Stimulated activated naive CD8-positive, alpha-beta T cell treated with anti-CD3 and anti-CD28 coated beads, Interleukin-15, amount 100 ng/mL, for 72 hours (primary cell): ENCODE measurements around the gene APP.
A peak's percentile ranks its signal among the peaks of the same experiment; 100 is the strongest.
"Not testable (repeated sequence)": the region's sequence is repeated elsewhere in the genome, so short reads cannot be mapped to it uniquely, and the experiment has no call there.

Experiments
- ATAC-seq: fragments of 150-1000 bp; cut with Tn5 transposase; 2 replicates; pipeline ENCODE4 v1.10.0; 2021; ENCODE audit warnings: mild to moderate bottlenecking, moderate library complexity
- DNase-seq, 2 donors: peaks; one replicate each; pipeline ENCODE4 v3.0.0; 2021 to 2022
- H3K27ac Mint-ChIP-seq, 2 donors: one replicate each; pipeline ENCODE4 v1.8.0; 2022; ENCODE audit warnings: mild to moderate bottlenecking in 2 of 2, mixed read lengths in 2 of 2, moderate library complexity in 2 of 2
- H3K27me3 Mint-ChIP-seq: one replicate; pipeline ENCODE4 v1.8.0; 2022; ENCODE audit warnings: mixed read lengths
- H3K4me1 Mint-ChIP-seq: one replicate; pipeline ENCODE4 v1.8.0; 2022; ENCODE audit warnings: mild to moderate bottlenecking, mixed read lengths
- H3K4me3 Mint-ChIP-seq, 2 donors: one replicate each; pipeline ENCODE4 v1.8.0; 2022; ENCODE audit warnings: mild to moderate bottlenecking in 2 of 2, mixed read lengths in 2 of 2, moderate library complexity in 1 of 2
- H3K9me3 Mint-ChIP-seq, 2 donors: one replicate each; pipeline ENCODE4 v1.8.0; 2022; ENCODE audit warnings: mixed read lengths in 2 of 2

APP gene

DNA sequence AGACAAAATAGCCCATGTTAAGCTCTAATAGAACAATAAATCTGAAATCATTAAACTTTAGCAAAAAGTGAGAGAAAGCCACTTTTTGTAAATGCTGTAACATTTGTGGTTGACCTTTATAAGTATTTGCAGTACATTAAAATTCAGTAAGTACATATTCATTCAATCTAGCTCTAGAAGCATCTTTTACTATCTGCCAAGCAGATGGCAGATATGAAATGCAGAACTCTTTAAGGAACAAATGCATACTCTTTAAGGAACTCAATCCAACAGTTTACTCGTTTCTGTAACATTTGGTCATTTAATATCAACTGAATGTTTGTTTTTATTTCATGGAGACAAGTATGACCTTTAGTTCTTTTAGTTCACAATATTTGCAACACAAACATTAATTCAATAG, 150.1 kb downstream of the APP start:
- Mint-ChIP-seq H3K9me3 (no peaks in the 10 kb centered on the region), H3K27me3 (no peaks in the 10 kb centered on the region), H3K4me3 (no peak overlapping the region), H3K27ac (no peak overlapping the region), H3K4me1 (no peaks in the 10 kb centered on the region)
- DNase-seq: no peak
- ATAC-seq: no peak

DNA sequence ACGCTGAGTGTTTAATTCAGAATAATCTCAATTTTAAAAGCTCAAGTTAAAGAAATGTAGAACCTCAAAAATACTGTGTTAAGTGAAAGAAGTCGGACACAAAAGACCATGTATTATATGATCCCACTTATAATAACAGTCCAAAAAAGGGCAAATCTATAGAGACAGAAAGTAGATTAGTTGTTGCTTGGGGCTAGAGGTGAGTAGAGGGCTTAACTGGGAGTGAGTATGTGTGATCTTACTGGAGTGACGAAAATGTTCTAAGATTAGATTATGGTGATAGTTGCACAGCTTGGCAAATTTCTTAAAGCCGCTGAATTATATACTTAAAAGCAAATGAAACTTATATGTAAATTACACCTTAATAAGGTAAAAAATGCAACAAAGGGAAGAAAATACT, 150.5 kb downstream of the APP start:
- Mint-ChIP-seq H3K9me3 (no peaks in the 10 kb centered on the region), H3K27me3 (no peaks in the 10 kb centered on the region), H3K27ac (no peak overlapping the region), H3K4me1 (no peaks in the 10 kb centered on the region), H3K4me3 (no peak overlapping the region)
- ATAC-seq (no peak), DNase-seq (no peak)

DNA sequence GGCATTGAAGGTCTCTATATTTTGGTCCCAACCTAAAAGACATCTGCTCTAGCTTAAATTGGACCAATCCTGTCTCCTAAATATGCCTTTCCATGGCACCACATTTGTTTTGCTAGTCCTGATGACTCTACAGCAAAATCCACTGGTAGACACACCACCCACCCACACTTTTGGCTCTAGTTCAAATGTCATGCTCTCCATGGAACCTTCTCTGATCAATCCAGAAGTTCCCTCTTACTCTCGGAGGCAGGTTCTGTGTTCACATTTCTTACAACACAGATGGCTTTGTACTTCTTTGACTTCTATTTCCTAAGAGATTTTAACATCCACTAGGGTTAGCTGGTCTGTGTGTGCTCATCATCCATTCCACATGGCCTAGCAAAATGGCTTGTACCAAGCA, 151.3 kb downstream of the APP start:
- Mint-ChIP-seq H3K4me1 (no peaks in the 10 kb centered on the region), H3K27me3 (no peaks in the 10 kb centered on the region), H3K4me3 (no peak overlapping the region), H3K9me3 (no peaks in the 10 kb centered on the region), H3K27ac (no peak overlapping the region)
- no peak for ATAC-seq
- DNase-seq: no peak

DNA sequence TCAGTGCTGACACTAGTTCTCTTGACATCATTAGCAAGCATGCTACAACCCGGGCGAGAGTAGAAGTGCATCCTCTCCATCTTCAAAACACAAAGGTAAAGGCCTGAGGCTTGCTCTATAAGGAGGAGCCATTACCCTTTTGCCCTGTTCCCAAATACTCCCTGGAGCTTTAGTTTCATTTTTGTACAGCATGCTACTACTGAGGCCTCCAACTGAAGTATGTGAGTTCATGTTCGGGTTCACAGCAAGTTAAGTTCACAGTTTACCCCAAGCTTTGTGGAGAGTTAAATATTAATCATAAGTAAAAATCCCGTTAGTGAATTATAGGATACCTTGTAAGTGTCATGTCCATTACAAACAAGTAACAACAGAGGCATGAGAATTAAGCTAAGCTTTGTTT, 156.6 kb downstream of the APP start:
- DNase-seq: no peak
- H3K4me3 Mint-ChIP-seq: no peak overlapping the region
- no peak for ATAC-seq
- no peak overlapping the region for H3K27ac Mint-ChIP-seq
- peaks cover under 1% of the 10 kb centered on the region for H3K4me1 Mint-ChIP-seq
- no peaks in the 10 kb centered on the region for H3K27me3 Mint-ChIP-seq
- no peaks in the 10 kb centered on the region for H3K9me3 Mint-ChIP-seq

DNA sequence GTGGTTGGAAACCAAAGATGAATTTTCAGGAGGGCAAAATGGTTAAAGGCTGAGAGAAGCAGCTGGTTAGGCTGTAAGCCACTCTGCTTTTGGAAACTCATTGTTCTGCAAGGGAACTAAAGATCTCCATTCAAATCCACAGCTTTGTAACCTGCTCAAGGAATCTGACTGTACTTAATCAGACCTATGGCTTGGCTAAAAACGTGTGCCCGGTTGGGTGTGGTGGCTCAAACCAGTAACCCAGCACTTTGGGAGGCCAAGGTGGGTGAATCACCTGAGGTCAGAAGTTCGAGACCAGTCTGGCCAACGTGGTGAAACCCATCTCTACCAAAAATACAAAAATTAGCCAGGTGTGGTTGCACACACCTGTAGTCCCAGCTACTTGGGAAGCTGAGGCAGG, 158.1 kb downstream of the APP start:
- not testable (repeated sequence) for H3K9me3 Mint-ChIP-seq, DNase-seq, H3K27me3 Mint-ChIP-seq, H3K4me1 Mint-ChIP-seq, ATAC-seq, H3K4me3 Mint-ChIP-seq, H3K27ac Mint-ChIP-seq

DNA sequence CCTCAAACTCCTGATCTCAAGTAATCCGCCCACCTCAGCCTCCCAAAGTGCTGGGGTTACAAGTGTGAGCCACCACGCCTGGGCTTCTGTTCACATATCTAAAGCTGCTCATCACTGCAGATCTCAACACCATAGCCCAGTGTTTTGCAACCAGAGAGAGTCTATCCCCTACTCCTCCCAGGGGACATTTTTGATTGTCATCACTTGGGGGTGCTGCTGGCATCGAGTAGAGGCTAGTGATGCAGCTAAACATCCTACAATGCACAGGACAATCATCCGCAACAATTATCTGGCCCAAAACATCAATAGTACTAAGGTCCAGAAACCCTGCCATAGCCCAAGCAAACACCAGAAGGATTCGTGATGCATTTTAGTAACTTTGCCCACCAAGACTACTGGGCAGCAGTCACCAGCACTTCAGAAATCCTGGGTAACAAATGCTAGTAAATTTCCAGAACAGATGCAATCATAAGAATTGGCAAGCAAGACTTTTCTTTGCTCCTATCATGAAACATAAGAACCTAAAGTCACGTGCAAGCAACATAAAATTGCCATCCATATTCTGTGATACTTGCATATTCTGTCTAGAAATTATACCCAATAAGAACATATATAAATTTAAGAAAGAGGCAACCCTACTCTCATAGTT, 159.2 kb downstream of the APP start:
- no peak for ATAC-seq
- no peaks in the 10 kb centered on the region for H3K9me3 Mint-ChIP-seq

DNA sequence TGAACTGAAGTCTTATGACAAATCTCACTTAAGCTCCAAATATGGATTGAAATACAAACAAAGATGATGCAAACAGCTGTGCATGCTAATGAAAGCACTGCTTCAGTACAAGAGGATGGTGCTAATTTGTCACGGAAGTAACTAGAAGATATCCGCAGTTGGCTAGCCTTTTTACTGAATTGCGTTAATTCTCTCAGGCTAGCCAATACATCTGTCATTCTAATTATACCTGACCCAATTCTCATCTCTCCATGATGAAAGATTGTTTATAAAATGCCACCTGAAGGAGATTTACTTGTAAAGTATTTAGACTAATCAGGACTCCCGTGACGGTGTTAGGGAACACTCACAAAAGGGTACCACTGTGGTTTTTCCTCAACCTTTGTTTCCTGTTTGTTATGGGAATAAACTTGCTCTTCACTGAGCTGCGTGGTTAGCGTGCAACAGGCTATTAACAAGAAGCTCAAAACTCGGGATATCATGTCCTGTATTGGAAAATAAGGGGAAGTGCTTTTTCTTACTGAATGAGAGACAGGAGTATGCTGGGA, 162.5 kb downstream of the APP start:
- Mint-ChIP-seq H3K27me3 (no peaks in the 10 kb centered on the region), H3K27ac (no peak overlapping the region), H3K9me3 (no peaks in the 10 kb centered on the region), H3K4me1 (peaks cover 6% of the 10 kb centered on the region), H3K4me3 (no peak overlapping the region)
- DNase-seq (no peak), ATAC-seq (no peak)

More for the DNA sequence above, 159.2 kb downstream of the APP start:
- DNase-seq: no peak
- Mint-ChIP-seq H3K27ac (no peak overlapping the region), H3K4me1 (peaks cover 6% of the 10 kb centered on the region), H3K27me3 (no peaks in the 10 kb centered on the region), H3K4me3 (no peak overlapping the region)

DNA sequence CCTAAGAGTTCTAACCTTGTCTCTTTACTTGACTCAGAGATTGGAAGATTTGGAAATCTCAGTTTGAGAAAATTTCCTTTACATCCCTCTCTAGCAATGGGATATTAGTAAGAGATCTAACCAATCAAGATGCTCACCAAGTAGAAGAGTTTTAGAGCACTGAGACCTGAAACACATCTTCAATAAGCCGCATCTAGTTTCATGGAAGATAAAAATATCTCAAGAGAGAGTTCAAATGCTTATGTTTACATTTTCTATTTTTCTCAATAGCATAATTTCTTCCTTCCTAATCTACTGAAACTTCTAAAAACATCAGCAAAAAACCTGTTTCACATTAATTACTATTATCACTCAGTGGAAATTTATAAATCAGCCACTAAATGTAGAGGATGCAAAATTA, 165.1 kb downstream of the APP start:
- DNase-seq: no peak
- no peak overlapping the region for H3K4me3 Mint-ChIP-seq
- no peaks in the 10 kb centered on the region for H3K27me3 Mint-ChIP-seq
- H3K27ac Mint-ChIP-seq: no peak overlapping the region
- no peaks in the 10 kb centered on the region for H3K9me3 Mint-ChIP-seq
- no peak for ATAC-seq
- H3K4me1 Mint-ChIP-seq: peaks cover 6% of the 10 kb centered on the region

DNA sequence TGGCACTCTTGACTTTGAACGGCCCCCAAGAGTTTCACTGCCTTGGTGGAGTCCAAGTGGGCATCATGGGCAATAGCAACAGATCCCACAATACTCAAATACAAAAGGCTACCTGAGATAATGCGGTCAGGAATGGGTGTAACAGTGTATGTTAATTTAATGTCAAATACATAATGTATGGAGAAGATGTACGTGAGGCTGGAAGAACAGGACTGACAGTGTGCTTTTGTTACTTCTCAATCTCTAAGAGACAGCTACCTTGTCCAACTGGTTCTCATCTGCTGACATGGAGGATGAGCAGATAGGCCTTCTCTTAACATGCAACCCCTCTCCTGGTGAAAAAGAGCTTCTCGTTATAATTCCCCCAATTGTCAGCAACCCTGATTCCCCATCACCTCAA, 167.2 kb downstream of the APP start:
- ATAC-seq (no peak), DNase-seq (no peak)
- Mint-ChIP-seq H3K9me3 (no peaks in the 10 kb centered on the region), H3K4me1 (peaks cover 6% of the 10 kb centered on the region), H3K27ac (no peak overlapping the region), H3K27me3 (no peaks in the 10 kb centered on the region), H3K4me3 (no peak overlapping the region)

DNA sequence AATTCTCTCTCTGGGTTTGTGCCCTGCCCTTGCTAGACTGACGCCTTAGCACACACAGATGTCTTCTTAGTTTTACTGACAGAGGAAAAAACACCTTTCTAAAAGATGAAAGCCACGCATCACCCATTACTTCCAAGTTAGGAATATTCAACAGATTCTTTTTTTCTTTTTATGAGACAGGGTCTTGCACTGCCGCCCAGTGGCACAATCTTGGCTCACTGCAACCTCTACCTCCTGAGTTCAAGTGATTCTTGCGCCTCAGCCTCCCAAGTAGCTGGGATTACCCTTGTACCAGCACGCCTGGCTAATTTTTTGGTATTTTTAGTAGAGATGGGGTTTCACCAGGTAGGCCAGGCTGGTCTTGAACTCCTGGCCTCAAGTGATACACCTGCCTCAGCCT, 169.2 kb downstream of the APP start:
- Mint-ChIP-seq H3K4me1 (peaks cover 6% of the 10 kb centered on the region), H3K9me3 (no peaks in the 10 kb centered on the region), H3K27ac (no peak overlapping the region), H3K27me3 (no peaks in the 10 kb centered on the region), H3K4me3 (peak overlapping the region in 1 of 2 donors; percentile 16)
- ATAC-seq (no peak), DNase-seq (no peak)

DNA sequence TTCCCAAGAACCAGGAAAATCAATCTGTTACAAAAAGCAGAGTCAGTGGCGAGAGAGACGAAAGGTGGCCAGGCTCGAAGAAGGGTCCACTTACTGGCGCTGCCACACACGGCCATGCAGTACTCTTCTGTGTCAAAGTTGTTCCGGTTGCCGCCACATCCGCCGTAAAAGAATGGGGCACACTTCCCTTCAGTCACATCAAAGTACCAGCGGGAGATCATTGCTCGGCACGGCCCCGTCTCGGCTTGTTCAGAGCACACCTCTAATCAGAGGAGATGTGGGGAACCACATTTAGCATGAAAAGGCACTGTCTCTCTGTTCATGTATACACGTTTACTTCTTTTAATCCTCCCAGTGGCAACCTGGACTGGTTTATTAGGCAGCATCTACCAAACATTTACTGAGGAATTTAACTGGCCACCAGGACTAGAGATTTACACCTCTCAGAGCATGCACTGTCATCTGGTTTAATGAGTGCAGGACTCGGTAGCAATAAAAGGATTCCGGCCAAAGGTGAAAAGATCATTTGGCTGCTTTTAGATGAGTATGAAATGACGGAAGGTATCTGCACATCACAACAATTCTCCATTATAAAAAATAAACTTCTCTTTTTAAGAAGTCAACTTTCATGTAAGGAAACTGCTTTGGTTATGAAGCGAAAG, 170.5 kb downstream of the APP start:
- Mint-ChIP-seq H3K27ac (peak overlapping the region in 1 of 2 donors; percentile 58), H3K27me3 (no peaks in the 10 kb centered on the region), H3K9me3 (no peaks in the 10 kb centered on the region), H3K4me1 (peaks cover 6% of the 10 kb centered on the region), H3K4me3 (peak overlapping the region; percentile 31 to 61)
- ATAC-seq: peak; percentile 95
- DNase-seq: peak; percentile 9 to 38

DNA sequence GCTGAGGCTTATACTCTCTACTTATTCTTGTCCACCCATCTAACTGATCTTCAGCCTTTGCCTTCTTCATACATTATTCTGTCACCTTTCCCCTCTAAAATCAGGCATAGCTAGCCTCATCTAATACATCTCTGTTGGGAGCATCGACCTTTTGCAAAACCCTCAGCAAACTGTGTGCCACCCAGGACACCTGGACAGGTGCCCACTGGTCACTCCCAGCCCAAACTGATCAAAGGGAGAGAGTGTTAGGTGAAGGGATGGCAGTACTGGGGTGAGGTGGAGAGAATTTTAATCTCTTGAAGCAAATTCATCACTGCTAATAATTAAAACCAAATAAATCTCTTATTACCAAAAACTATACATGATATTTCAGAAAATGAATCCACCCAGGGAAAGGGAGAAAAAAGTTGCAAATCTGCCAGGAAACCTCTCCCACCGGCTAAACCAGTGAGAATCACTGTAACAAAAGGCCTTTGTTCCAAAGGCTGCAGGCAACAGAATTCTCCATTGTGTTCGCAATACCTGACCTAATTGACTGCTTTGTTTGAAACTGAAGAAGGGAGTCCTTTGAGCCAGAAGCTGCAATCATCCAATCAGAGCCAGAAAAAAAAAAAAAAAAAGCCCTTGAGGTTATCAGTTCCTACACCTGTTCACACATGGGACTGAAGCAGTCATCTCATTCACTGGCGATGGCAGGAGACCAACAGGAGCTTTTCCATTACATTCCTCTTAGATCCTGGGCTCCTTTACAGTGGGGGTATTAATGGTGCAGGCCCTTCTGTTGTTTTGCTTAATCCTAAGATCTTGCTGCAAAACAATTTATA, 172.6 kb downstream of the APP start:
- Mint-ChIP-seq H3K9me3 (no peaks in the 10 kb centered on the region), H3K27ac (no peak overlapping the region), H3K27me3 (no peaks in the 10 kb centered on the region), H3K4me3 (no peak overlapping the region), H3K4me1 (peaks cover 6% of the 10 kb centered on the region)
- ATAC-seq (no peak), DNase-seq (no peak)

DNA sequence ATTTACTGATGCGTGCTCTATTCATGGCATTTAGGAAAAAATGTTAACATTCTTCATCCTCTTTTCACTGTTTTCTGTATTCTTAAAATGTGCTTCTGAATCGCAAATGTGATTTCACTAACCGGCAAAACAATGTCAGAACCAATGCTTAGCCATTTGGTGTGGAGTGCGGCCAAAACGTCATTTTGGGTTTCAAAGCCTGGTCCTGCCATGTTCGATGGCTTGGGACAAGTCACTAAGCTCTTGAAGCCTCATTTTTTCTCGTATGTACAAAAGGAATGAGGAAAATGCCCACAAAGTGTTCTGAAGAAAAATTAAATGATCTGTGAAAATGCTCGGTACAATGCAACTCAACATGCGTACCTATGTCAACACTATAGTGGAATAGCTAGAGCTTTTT, 175.3 kb downstream of the APP start:
- H3K4me3 Mint-ChIP-seq: no peak overlapping the region
- H3K9me3 Mint-ChIP-seq: no peaks in the 10 kb centered on the region
- H3K4me1 Mint-ChIP-seq: peaks cover 6% of the 10 kb centered on the region
- no peaks in the 10 kb centered on the region for H3K27me3 Mint-ChIP-seq
- no peak for ATAC-seq
- DNase-seq: no peak
- H3K27ac Mint-ChIP-seq: no peak overlapping the region

DNA sequence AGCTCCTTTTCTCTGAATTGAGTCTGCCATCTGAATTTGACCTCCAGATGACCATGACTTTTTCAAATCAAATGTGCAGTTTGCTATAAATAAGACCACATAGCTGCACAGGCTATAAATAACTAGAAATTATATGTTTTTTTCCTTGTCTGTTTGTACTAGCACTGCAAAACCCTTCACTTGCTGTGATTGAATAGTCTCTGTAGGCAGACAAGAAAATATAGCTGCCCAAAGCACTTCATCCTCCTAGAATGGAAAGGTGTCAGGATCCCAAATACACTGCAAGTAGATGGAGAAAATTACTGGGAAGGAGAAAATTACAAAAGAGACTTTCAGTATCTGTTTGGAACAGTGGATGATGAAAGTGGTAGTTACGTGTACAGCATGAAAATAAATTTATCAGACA, 175.8 kb downstream of the APP start:
- DNase-seq: no peak
- Mint-ChIP-seq H3K27me3 (no peaks in the 10 kb centered on the region), H3K9me3 (no peaks in the 10 kb centered on the region), H3K4me1 (peaks cover 5% of the 10 kb centered on the region), H3K27ac (no peak overlapping the region), H3K4me3 (no peak overlapping the region)
- no peak for ATAC-seq

DNA sequence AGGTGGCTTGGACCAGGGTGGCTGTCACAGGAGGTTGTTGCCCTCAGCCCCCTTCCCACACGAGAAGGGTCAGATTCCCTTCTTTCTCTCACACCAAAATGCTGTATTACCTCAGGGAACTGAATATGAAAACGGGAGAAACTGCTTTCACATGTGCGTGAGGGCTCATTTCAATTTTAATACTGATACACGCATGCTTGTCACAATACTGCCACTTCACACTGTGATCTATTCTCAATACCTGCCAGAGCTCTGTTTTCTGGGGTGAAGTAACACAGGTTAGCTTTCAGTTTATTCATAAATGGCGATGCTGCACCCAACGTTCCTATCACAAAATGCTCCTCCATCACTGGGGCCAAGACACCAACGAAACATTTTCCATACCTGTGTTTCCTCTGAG, 181.8 kb downstream of the APP start:
- no peak for ATAC-seq
- H3K27ac Mint-ChIP-seq: no peak overlapping the region

DNA sequence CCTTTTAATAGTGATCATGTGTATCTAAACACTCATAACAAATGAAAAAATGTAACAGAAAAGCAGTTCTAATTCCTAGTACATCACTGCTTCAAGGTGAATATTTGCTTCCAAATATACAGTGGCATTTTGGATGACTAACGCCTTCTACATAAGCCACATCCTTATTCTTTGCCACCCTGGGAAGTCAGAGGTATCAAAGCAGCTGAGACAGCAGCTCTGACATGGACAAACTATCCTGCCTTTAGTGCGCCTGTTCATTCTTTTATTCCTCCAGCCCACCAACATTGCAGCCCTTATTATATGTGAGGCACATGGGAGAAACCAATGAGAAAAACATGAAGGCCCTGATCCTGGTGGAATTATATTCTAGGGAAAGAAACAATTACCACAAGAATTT, 183.0 kb downstream of the APP start:
- no peak for ATAC-seq
- Mint-ChIP-seq H3K4me1 (no peaks in the 10 kb centered on the region), H3K27me3 (no peaks in the 10 kb centered on the region), H3K4me3 (no peak overlapping the region), H3K27ac (no peak overlapping the region), H3K9me3 (no peaks in the 10 kb centered on the region)
- DNase-seq: no peak

More for the DNA sequence above, 181.8 kb downstream of the APP start:
- Mint-ChIP-seq H3K27me3 (no peaks in the 10 kb centered on the region), H3K9me3 (no peaks in the 10 kb centered on the region), H3K4me1 (no peaks in the 10 kb centered on the region), H3K4me3 (no peak overlapping the region)
- no peak for DNase-seq
